CD14-positive monocyte (primary cell): ENCODE data around the gene OR56A1. TPM values are rescaled to one million over a fixed set of nuclear protein-coding genes. Genes with fewer than 3 reads are reported as not detected.

Experiments
- DNase-seq, 3 donors: peaks; one replicate each; pipeline ENCODE4 v3.0.0-alpha.2; 2011 to 2022
- H2AFZ ChIP-seq: 2 replicates; pipeline ENCODE4 v1.6.0; 2012; ENCODE audit warnings: mild to moderate bottlenecking, low read depth, low read length, inconsistent platforms; ENCODE audit not compliant: insufficient read depth, poor library complexity, severe bottlenecking
- H3K27ac ChIP-seq, 2 donors: 1 replicate in 1 of 2; 2 replicates in 1 of 2; pipeline ENCODE4 v1.5.1; 2012 to 2013; ENCODE audit warnings: low read length in 2 of 2, control low read depth in 1 of 2, inconsistent platforms in 1 of 2, low read depth in 1 of 2, mild to moderate bottlenecking in 1 of 2
- H3K27me3 ChIP-seq, 2 donors: one replicate each; pipeline versions ENCODE4 v1.6.0 to v1.6.1; 2011 to 2013; ENCODE audit warnings: low read length in 2 of 2; ENCODE audit not compliant: control insufficient read depth in 2 of 2, insufficient read depth in 2 of 2
- H3K36me3 ChIP-seq, 2 donors: replicated peaks in 1 of 2; 1 replicate in 1 of 2; 2 replicates in 1 of 2; pipeline versions ENCODE4 v1.5.1 to v1.6.1; 2012 to 2013; ENCODE audit warnings: low read length in 2 of 2, control low read depth in 1 of 2, inconsistent platforms in 1 of 2, mild to moderate bottlenecking in 1 of 2; ENCODE audit not compliant: insufficient read depth in 2 of 2, control insufficient read depth in 1 of 2
- H3K4me1 ChIP-seq, 2 donors: 1 replicate in 1 of 2; 2 replicates in 1 of 2; pipeline versions ENCODE4 v1.5.1 to v1.6.1; 2012 to 2013; ENCODE audit warnings: low read length in 2 of 2, control low read depth in 1 of 2, inconsistent platforms in 1 of 2, mild to moderate bottlenecking in 1 of 2, moderate library complexity in 1 of 2; ENCODE audit not compliant: insufficient read depth in 2 of 2, control insufficient read depth in 1 of 2
- H3K4me2 ChIP-seq: replicated peaks from 2 replicates; pipeline ENCODE3; 2012; ENCODE audit warnings: low read length, moderate library complexity, mild to moderate bottlenecking; ENCODE audit not compliant: poor library complexity, severe bottlenecking; ENCODE audit errors: extremely low read depth
- H3K4me3 ChIP-seq, 3 experiments: fragments of 200-600 bp in 1 of 3; sonication (generic) in 1 of 3; replicated peaks in 1 of 3; 1 replicate in 2 of 3; 2 replicates in 1 of 3; pipeline ENCODE4 v1.5.1; 2011 to 2013; ENCODE audit warnings: low read length in 3 of 3, mild to moderate bottlenecking in 3 of 3, control low read depth in 2 of 3, low read depth in 2 of 3, inconsistent platforms in 1 of 3, moderate library complexity in 1 of 3
- H3K79me2 ChIP-seq: 2 replicates; pipeline ENCODE4 v1.6.0; 2012; ENCODE audit warnings: mild to moderate bottlenecking, control low read depth, inconsistent platforms, low read length, moderate library complexity; ENCODE audit not compliant: insufficient read depth
- H3K9ac ChIP-seq: 2 replicates; pipeline ENCODE4 v1.6.0; 2017; ENCODE audit warnings: low read length, mild to moderate bottlenecking; ENCODE audit not compliant: insufficient read depth, poor library complexity, severe bottlenecking
- H3K9me3 ChIP-seq, 2 donors: replicated peaks in 1 of 2; 1 replicate in 1 of 2; 2 replicates in 1 of 2; pipeline versions ENCODE4 v1.5.1 to v1.6.1; 2012 to 2013; ENCODE audit warnings: low read length in 2 of 2, control low read depth in 1 of 2; ENCODE audit not compliant: control insufficient read depth in 1 of 2, insufficient read depth in 1 of 2
- H4K20me1 ChIP-seq: 2 replicates; pipeline ENCODE4 v1.6.0; 2012; ENCODE audit warnings: mild to moderate bottlenecking, low read length, control low read depth, moderate library complexity; ENCODE audit not compliant: insufficient read depth
- H3K27ac Mint-ChIP-seq, 7 donors: one replicate each; pipeline ENCODE4 v1.8.0; 2020; ENCODE audit warnings: mild to moderate bottlenecking in 7 of 7, mixed read lengths in 7 of 7, moderate library complexity in 6 of 7, inconsistent platforms in 2 of 7
- H3K27me3 Mint-ChIP-seq, 3 donors: one replicate each; pipeline ENCODE4 v1.8.0; 2021 to 2022; ENCODE audit warnings: low read depth in 3 of 3, mild to moderate bottlenecking in 3 of 3, mixed read lengths in 3 of 3, moderate library complexity in 3 of 3, inconsistent platforms in 1 of 3
- H3K36me3 Mint-ChIP-seq, 2 donors: one replicate each; pipeline ENCODE4 v1.8.0; 2020; ENCODE audit warnings: mixed read lengths in 2 of 2, inconsistent platforms in 1 of 2, mild to moderate bottlenecking in 1 of 2
- H3K4me1 Mint-ChIP-seq: one replicate; pipeline ENCODE4 v1.8.0; 2020; ENCODE audit warnings: mild to moderate bottlenecking, mixed read lengths
- H3K4me3 Mint-ChIP-seq, 2 donors: one replicate each; pipeline ENCODE4 v1.8.0; 2020; ENCODE audit warnings: mild to moderate bottlenecking in 2 of 2, mixed read lengths in 2 of 2, moderate library complexity in 1 of 2
- H3K9me3 Mint-ChIP-seq, 7 donors: one replicate each; pipeline ENCODE4 v1.8.0; 2020 to 2022; ENCODE audit warnings: mixed read lengths in 7 of 7, mild to moderate bottlenecking in 6 of 7, moderate library complexity in 6 of 7, inconsistent platforms in 2 of 7
- CTCF ChIP-seq: fragments of 200-600 bp; IDR thresholded peaks from one replicate; pipeline ENCODE4 v1.8.0; 2022; ENCODE audit warnings: antibody characterized with exemption, mild to moderate bottlenecking
- WGBS: methylation state at CpG from one replicate; pipeline ENCODE4 v1.1.5; 2013; ENCODE audit warnings: missing lambda C conversion rate; ENCODE audit not compliant: insufficient coverage; 5-methylcytosine and 5-hydroxymethylcytosine counted together
- intact Hi-C, 2 donors: fragments of 100-400 bp; cut with micrococcal nuclease; formaldehyde crosslinking; loops; one replicate each; pipeline versions ENCODE4 v1.15.0 to v1.15.1; 2023
- polyA plus RNA-seq, 3 donors: library from polyadenylated mRNA; depleted of rRNA in 1 of 3; unstranded in 2 of 3; stranded (reverse) in 1 of 3; fragments of 300-500 nt in 2 of 3; fragments of >200 nt in 1 of 3; fragmentation: Illumina TruSeq in 2 of 3; gene quantifications; 1 replicate in 2 of 3; 2 replicates in 1 of 3; pipeline ENCODE4 v1.2.3, GENCODE V29; 2012 to 2021

Gene OR56A1
- polyA plus RNA-seq, 3 donors, result 0.01 TPM; not detected in 2

DNA sequence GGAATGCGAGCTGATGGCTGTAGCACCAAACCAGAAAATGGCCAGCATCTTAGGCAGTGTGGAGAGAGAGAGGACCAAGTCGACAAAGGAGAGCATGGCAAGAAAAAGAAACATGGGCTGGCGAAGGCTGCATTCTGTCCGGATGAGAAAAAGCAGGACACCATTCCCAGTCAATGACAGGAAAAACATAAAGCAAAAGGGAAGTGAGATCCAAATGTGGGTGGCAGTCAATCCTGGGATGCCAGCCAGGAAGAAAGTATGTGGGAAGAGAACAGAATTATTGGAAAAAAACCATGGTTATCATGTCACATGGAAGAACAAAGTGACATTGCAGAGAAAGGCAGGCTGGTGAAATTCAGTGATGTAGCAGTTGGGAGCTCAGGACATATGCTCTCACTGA is 36.9 kb upstream of the OR56A1 start:
- no peak overlapping the region for H3K4me2 ChIP-seq
- H4K20me1 ChIP-seq, result no peaks in the 10 kb centered on the region
- no peak for TF ChIP-seq CTCF
- Mint-ChIP-seq H3K36me3 (peaks cover 3 to 30% of the 10 kb centered on the region in 2 donors), H3K4me3 (peak overlapping the region in 1 of 2 donors; percentile 36), H3K27ac (no peak overlapping the region), H3K4me1 (peaks cover 9% of the 10 kb centered on the region), H3K27me3 (peaks cover 8 to 23% (median 10%) of the 10 kb centered on the region in 3 donors), H3K9me3 (peaks cover 0 to 4% (median 0%) of the 10 kb centered on the region in 7 donors)
- no peaks in the 10 kb centered on the region for H3K79me2 ChIP-seq
- H3K27ac ChIP-seq, result no peak overlapping the region
- peaks cover 4 to 5% of the 10 kb centered on the region in 2 donors for H3K27me3 ChIP-seq
- DNase-seq, result no peak
- intact Hi-C loops, result no loop called here
- WGBS, result 69% methylated on average over 4 of the region's 4 CpGs
- no peak overlapping the region for H3K9ac ChIP-seq
- H2AFZ ChIP-seq, result no peak overlapping the region
- peaks cover 3 to 5% of the 10 kb centered on the region in 2 donors for H3K4me1 ChIP-seq
- no peak overlapping the region for H3K4me3 ChIP-seq
- H3K36me3 ChIP-seq, result no peaks in the 10 kb centered on the region
- H3K9me3 ChIP-seq, result no peaks in the 10 kb centered on the region

DNA sequence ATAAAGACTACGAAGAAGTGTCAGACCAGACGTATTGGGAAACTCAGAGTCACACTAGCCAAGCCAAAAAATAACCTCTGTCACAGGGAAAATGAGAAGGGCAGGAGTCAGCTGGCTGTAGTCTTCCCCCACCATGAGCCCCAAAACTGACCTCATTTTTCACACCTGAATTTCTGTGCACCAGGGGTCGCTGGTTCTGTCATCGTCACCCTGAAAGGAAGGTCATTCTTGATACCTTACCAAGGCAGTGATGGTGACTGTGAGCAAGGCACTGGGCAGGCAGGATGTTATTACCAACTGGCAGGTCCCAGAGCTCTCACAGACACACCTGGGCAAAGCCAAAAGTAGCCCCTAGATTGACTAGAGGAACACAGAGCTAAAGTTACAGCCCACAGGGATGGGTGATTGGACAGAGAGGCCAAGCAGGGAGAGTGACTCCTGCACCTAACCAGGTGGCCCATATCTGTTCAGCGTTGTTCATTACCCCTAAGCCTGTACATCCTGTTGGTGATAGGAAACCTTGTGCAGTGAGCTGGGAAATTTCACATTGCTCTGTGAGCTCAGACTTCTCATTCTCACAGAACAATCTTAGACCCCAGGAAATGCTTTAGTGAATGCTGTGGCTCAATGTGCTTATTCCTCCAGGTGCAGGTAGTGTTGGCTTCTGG is 32.3 kb upstream of the OR56A1 start:
- WGBS, result 100% methylated on average over 1 of the region's 5 CpGs
- H4K20me1 ChIP-seq, result no peaks in the 10 kb centered on the region
- no peaks in the 10 kb centered on the region for H3K9me3 ChIP-seq
- H3K36me3 Mint-ChIP-seq, result peaks cover 5 to 41% of the 10 kb centered on the region in 2 donors
- no peak overlapping the region for H2AFZ ChIP-seq
- no peak overlapping the region for H3K27ac ChIP-seq
- no peaks in the 10 kb centered on the region for H3K36me3 ChIP-seq
- peaks cover 0 to 3% (median 0%) of the 10 kb centered on the region in 7 donors for H3K9me3 Mint-ChIP-seq
- peaks cover 9 to 25% (median 13%) of the 10 kb centered on the region in 3 donors for H3K27me3 Mint-ChIP-seq
- H3K27ac Mint-ChIP-seq, result peak overlapping the region in 4 of 7 donors; percentile 11 to 75 (median 59)
- TF ChIP-seq CTCF, result no peak
- peaks cover 3 to 5% of the 10 kb centered on the region in 2 donors for H3K4me1 ChIP-seq
- intact Hi-C loops, result no loop called here
- peaks cover 12% of the 10 kb centered on the region for H3K4me1 Mint-ChIP-seq
- H3K9ac ChIP-seq, result no peak overlapping the region
- peaks cover 8 to 22% of the 10 kb centered on the region in 2 donors for H3K27me3 ChIP-seq
- no peak for DNase-seq
- H3K4me3 Mint-ChIP-seq, result no peak overlapping the region
- H3K79me2 ChIP-seq, result no peaks in the 10 kb centered on the region
- H3K4me2 ChIP-seq, result no peak overlapping the region
- no peak overlapping the region for H3K4me3 ChIP-seq
